ES-I3 (cell line): ENCODE data around the gene PLK3.

Source experiments
- H3K36me3 ChIP-seq: 2 replicates; pipeline ENCODE4 v1.6.1; 2013; ENCODE audit warnings: mild to moderate bottlenecking, low read length, control low read depth, moderate library complexity; ENCODE audit not compliant: insufficient read depth
- H3K4me1 ChIP-seq: 2 replicates; pipeline ENCODE4 v1.6.1; 2013; ENCODE audit warnings: mild to moderate bottlenecking, control low read depth, low read length; ENCODE audit not compliant: insufficient read depth
- H3K9ac ChIP-seq: 2 replicates; pipeline ENCODE4 v1.6.1; 2013; ENCODE audit warnings: low read depth, mild to moderate bottlenecking, low read length, moderate library complexity
- H3K9me3 ChIP-seq: 2 replicates; pipeline ENCODE4 v1.6.1; 2013; ENCODE audit warnings: mild to moderate bottlenecking, low read length, moderate library complexity; ENCODE audit not compliant: control insufficient read depth, insufficient read depth

The PLK3 gene

DNA sequence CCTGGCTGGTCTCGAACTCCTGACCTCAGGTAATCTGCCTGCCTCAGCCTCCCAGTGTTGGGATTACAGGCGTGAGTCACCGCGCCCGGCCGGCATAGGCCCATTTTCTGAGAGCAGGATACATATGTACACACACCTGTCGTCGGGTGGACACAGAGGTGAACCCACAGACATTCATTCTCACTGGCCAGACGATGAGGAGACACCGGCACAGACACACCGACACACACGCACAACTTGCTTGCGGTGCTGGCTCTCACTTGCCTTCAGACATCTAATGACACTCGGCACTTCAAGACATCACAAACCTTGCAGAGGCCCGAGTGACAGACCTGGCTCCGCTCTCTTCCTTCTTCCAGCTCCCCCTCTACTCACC is 42.3 kb downstream of the PLK3 start:
- Histone ChIP-seq H3K9me3 (no peaks in the 10 kb centered on the region), H3K9ac (peak overlapping the region; percentile 73; the same call in 1 of the 2 replicates), H3K36me3 (no peaks in the 10 kb centered on the region), H3K4me1 (peaks cover 6% of the 10 kb centered on the region; the same call in 1 of the 2 replicates)

- Histone ChIP-seq H3K4me1 (peaks cover 6% of the 10 kb centered on the region; the same call in 1 of the 2 replicates), H3K9ac (peak within 1 kb of the TSS; percentile 73), H3K9me3 (no peaks in the 10 kb centered on the region), H3K36me3 (no peaks in the 10 kb centered on the region)
Observed at GRCh38 chr1:44842862-44843655, 42.9 kb downstream of the PLK3 start, which contains the start of gene PTCH2. Gene PTCH2, minus strand, starts transcription at chr1:44843253. Its CDS starts 321 bp downstream, at chr1:44842932.

DNA sequence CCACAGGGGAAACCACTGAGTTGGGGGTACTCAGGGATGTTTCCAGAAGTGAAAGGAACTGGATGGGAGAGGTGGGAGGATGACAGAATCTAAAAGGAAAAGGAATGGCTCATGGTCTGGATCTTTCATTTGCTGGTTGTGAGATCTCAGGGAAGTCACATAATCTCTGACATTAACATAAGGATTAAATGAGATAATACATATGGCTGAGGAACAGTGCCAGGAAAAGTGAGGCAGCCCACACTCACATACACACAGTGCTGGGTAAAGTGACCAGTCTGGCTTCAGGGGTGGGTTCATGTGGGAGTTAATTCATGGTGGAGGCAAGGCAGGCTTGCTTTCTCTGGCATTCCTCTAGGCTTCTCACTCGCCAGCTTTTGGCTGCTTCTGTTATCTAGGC is 46.8 kb downstream of the PLK3 start:
- no peaks in the 10 kb centered on the region for H3K4me1 ChIP-seq
- H3K9me3 ChIP-seq, result no peaks in the 10 kb centered on the region
- H3K36me3 ChIP-seq, result no peaks in the 10 kb centered on the region

GRCh38 chr1:44847845-44848244 is 47.7 kb downstream of the PLK3 start:
- Histone ChIP-seq H3K9ac (no peak overlapping the region), H3K36me3 (no peaks in the 10 kb centered on the region), H3K9me3 (no peaks in the 10 kb centered on the region), H3K4me1 (no peaks in the 10 kb centered on the region)

More for the DNA sequence above, 46.8 kb downstream of the PLK3 start:
- H3K9ac ChIP-seq, result no peak overlapping the region

DNA sequence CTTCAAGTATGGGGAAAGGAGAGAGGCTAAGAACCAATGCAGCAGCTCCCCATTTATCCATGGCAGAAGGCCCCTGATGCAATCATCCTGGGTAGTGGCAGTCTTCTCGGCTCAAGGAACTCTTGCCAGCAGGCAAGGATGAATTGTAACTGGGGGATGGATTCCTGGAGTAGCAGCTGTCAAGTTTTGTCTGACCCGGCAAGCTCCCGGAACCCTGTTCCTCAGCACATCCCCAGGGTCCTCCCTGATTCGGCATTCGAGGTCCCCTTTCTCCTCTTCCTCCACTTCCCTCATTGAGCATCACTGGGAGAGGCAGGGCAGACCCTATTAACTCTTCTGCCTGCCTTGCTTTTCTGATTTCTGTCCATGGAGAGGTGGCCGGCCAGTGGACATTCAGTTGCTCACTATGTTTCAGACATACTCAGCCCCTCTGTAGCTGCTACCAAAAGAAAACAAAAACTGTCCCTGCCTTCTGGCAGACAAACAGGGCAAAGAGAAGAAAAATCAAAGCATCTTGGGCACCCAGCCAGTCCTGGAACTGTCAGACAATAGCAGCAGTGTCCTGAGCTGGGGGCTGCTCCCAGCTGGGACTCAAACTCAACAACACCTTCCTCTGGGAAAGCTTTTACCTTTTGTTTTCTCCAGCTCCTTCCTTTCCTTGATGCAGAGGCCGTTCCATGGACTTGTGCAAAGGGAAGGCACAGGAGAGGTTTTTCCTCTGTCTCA is 48.4 kb downstream of the PLK3 start:
- Histone ChIP-seq H3K4me1 (no peaks in the 10 kb centered on the region), H3K9me3 (no peaks in the 10 kb centered on the region), H3K9ac (no peak overlapping the region), H3K36me3 (no peaks in the 10 kb centered on the region)

GRCh38 chr1:44849575-44850132 is 49.5 kb downstream of the PLK3 start:
- H3K36me3 ChIP-seq, result no peaks in the 10 kb centered on the region

GRCh38 chr1:44851308-44851707 is 51.1 kb downstream of the PLK3 start:
- Histone ChIP-seq H3K36me3 (no peaks in the 10 kb centered on the region), H3K4me1 (no peaks in the 10 kb centered on the region), H3K9me3 (no peaks in the 10 kb centered on the region), H3K9ac (no peak overlapping the region)

More at GRCh38 chr1:44849575-44850132, 49.5 kb downstream of the PLK3 start:
- H3K4me1 ChIP-seq, result no peaks in the 10 kb centered on the region
- no peak overlapping the region for H3K9ac ChIP-seq
- H3K9me3 ChIP-seq, result no peaks in the 10 kb centered on the region

- Histone ChIP-seq H3K36me3 (no peaks in the 10 kb centered on the region), H3K9me3 (no peaks in the 10 kb centered on the region), H3K4me1 (no peaks in the 10 kb centered on the region), H3K9ac (no peak overlapping the region)
Observed at GRCh38 chr1:44853201-44853600, 53.0 kb downstream of the PLK3 start.

GRCh38 chr1:44854970-44855369 is 54.8 kb downstream of the PLK3 start:
- Histone ChIP-seq H3K36me3 (no peaks in the 10 kb centered on the region), H3K9ac (no peak overlapping the region), H3K9me3 (no peaks in the 10 kb centered on the region), H3K4me1 (no peaks in the 10 kb centered on the region)
